ENCODE measurements around the gene NQO1.
A peak's percentile ranks its signal among the peaks of the same experiment; 100 is the strongest.
"Not testable (repeated sequence)": the region's sequence is repeated elsewhere in the genome, so short reads cannot be mapped to it uniquely, and the experiment has no call there.

Gene NQO1

GRCh38 chr16:69741951-69742904 is 15.9 kb upstream of the NQO1 start:
- no peak for DNase-seq (ENCODE audit: low spot score)

- no peak for DNase-seq (ENCODE audit: low spot score)
Measured at GRCh38 chr16:69741519-69741918, 15.2 kb upstream of the NQO1 start.

DNA sequence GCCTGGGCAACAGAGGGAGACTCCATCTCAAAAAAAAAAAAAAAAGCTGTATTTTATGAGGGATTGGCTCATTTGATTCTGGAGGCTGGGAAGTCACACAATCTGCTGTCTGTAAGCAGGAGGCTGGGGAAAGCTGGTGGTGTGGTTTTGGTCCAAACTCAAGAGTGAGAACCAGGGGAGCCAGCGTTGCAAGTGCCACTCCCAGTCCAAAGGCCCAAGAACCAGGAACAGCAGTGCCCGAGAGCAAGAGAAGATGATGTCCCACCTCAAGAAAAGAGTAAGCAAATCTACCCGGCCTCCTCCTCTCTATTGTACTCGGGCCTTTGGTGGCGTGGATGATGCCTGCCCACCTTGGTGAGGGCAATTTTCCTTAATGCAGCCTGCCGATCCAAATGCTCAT is 5.7 kb upstream of the NQO1 start:
- DNase-seq (ENCODE audit: low spot score): no peak

- not testable (repeated sequence) for DNase-seq (ENCODE audit: low spot score)
Measured at GRCh38 chr16:69731280-69731679, 4.9 kb upstream of the NQO1 start.

DNA sequence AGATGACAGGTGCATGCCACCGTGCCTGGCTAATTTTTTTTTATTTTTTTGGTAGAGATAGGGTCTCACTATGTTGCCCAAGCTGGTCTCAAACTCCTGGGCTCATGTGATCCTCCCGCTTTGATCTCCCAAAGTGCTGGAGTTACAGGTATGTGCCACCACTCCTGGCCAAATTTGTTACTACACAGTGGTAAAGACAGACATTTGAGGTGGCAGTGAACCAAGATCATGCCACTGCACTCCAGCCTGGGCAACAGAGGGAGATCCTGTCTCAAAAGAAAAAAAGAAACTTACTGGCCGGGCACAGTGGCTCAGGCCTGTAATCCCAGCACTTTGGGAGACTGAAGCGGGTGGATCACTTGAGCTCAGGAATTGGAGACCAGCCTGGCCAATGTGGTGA is 2.7 kb upstream of the NQO1 start:
- not testable (repeated sequence) for DNase-seq (ENCODE audit: low spot score)

- no peak for DNase-seq (ENCODE audit: low spot score)
Measured at GRCh38 chr16:69727916-69728270, 1.5 kb upstream of the NQO1 start.

GRCh38 chr16:69725480-69726312 is 664 bp downstream of the NQO1 start:
- no peak for DNase-seq (ENCODE audit: low spot score)

GRCh38 chr16:69724981-69725479 is 1.3 kb downstream of the NQO1 start:
- DNase-seq (ENCODE audit: low spot score): no peak

- no peak for DNase-seq (ENCODE audit: low spot score)
Measured at GRCh38 chr16:69724414-69724873, 1.9 kb downstream of the NQO1 start.

- no peak for DNase-seq (ENCODE audit: low spot score)
Measured at GRCh38 chr16:69721441-69721957, 4.9 kb downstream of the NQO1 start.

GRCh38 chr16:69720822-69721430 is 5.4 kb downstream of the NQO1 start:
- DNase-seq (ENCODE audit: low spot score): no peak

DNA sequence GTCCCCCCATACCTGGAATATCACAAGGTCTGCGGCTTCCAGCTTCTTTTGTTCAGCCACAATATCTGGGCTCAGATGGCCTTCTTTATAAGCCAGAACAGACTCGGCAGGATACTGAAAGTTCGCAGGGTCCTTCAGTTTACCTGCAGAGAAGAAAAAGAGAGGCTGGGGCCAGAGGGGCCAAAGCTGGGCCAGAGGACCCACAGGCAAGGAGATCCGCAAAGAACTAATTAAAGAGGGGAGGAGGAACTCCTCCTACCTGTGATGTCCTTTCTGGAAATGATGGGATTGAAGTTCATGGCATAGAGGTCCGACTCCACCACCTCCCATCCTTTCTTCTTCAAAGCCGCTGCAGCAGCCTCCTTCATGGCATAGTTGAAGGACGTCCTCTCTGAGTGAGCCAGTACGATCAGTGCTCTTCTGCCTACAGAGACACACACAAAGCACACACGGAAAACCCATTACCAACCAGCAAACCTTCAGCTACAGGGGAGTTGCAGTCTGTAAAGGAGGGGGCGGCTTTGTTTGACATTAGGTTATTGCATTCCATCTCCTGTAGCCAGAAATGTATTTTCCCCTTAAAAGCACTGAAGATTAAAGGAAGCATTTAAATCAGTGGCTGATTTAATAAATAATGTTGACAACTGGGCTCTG is 8.1 kb downstream of the NQO1 start:
- no peak for DNase-seq (ENCODE audit: low spot score)

- DNase-seq (ENCODE audit: low spot score): no peak
Measured at GRCh38 chr16:69717066-69717465, 9.3 kb downstream of the NQO1 start.

- DNase-seq (ENCODE audit: low spot score): no peak
Measured at GRCh38 chr16:69712914-69713581, 13.3 kb downstream of the NQO1 start.

DNA sequence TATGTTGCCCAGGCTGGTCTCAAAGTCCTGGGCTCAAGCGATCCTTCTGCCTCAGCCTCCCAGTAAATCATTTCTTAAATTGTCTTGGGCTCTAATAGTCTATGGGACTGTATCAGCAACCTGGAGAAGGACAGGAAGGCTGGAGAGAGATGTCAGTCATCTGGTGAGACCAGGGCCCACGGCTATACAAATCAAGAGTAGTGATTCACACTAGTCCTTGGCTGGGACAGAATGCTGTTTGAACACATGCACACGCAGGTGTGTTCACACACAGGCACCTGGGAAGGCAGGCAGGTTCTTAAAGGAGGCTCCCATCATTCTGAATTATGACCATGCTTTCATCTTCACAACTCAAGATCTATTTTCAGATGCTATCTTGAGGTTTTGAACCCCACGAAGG is 14.1 kb downstream of the NQO1 start:
- no peak for DNase-seq (ENCODE audit: low spot score)

GRCh38 chr16:69711115-69711740 is 15.1 kb downstream of the NQO1 start:
- peak; percentile 26 for DNase-seq (ENCODE audit: low spot score)

- DNase-seq (ENCODE audit: low spot score): peak; percentile 45
Measured at GRCh38 chr16:69709456-69710084, 16.8 kb downstream of the NQO1 start.

GRCh38 chr16:69707920-69708683 is 18.3 kb downstream of the NQO1 start:
- DNase-seq (ENCODE audit: low spot score): no peak

- DNase-seq (ENCODE audit: low spot score): no peak
Measured at GRCh38 chr16:69706975-69707340, 19.4 kb downstream of the NQO1 start.

All from AG08396 (cell line).